HepG2 (cell line): Measurements from ENCODE around the gene INTS15. TPM values are rescaled to one million over a fixed set of nuclear protein-coding genes. Genes with fewer than 3 reads are reported as not detected.
A peak's percentile ranks its signal among the peaks of the same experiment; 100 is the strongest.

Source experiments
- ATF2 ChIP-seq: sonication (generic); formaldehyde crosslinking; IDR thresholded peaks from 2 replicates; pipeline ENCODE4 v1.4.0; 2020; ENCODE audit warnings: missing genetic modification reagents
- FOSL1 ChIP-seq: sonication (generic); formaldehyde crosslinking; IDR thresholded peaks from 2 replicates; pipeline ENCODE4 v1.9.0; 2021; ENCODE audit warnings: missing genetic modification reagents, borderline replicate concordance
- GLMP ChIP-seq: sonication (generic); formaldehyde crosslinking; IDR thresholded peaks from 2 replicates; pipeline ENCODE4 v1.9.0; 2021; ENCODE audit warnings: missing genetic modification reagents, mild to moderate bottlenecking, borderline replicate concordance
- GMEB1 ChIP-seq: sonication (generic); formaldehyde crosslinking; IDR thresholded peaks from 2 replicates; pipeline ENCODE4 v1.5.1; 2020; ENCODE audit warnings: missing genetic modification reagents, mild to moderate bottlenecking, borderline replicate concordance
- HIVEP1 ChIP-seq: sonication (generic); formaldehyde crosslinking; IDR thresholded peaks from 2 replicates; pipeline ENCODE4 v1.4.0; 2020; ENCODE audit warnings: mild to moderate bottlenecking, missing genetic modification reagents
- NCOA2 ChIP-seq: sonication (generic); formaldehyde crosslinking; IDR thresholded peaks from 2 replicates; pipeline ENCODE4 v1.8.0; 2022; ENCODE audit warnings: inconsistent platforms
- PHF21A ChIP-seq: sonication (generic); formaldehyde crosslinking; IDR thresholded peaks from 2 replicates; pipeline ENCODE4 v1.5.0; 2020; ENCODE audit warnings: mild to moderate bottlenecking, missing genetic modification reagents
- PLRG1 ChIP-seq: fragments of 450-650 bp; conservative IDR thresholded peaks from 2 replicates; pipeline ENCODE4 v1.6.1; 2016
- RAD21 ChIP-seq: fragments of 450-650 bp; formaldehyde crosslinking; IDR thresholded peaks from 2 replicates; pipeline ENCODE4 v1.5.0; 2020; ENCODE audit warnings: mild to moderate bottlenecking
- RBM39 ChIP-seq: fragments of 200-400 bp; formaldehyde crosslinking; IDR thresholded peaks from one replicate; pipeline ENCODE4 v1.6.1; 2018; ENCODE audit warnings: antibody characterized with exemption, mild to moderate bottlenecking, low read depth, low read length; ENCODE audit not compliant: poor library complexity, severe bottlenecking
- SETDB1 ChIP-seq: sonication (generic); formaldehyde crosslinking; IDR thresholded peaks from 2 replicates; pipeline ENCODE4 v1.5.1; 2020; ENCODE audit warnings: missing genetic modification reagents, mild to moderate bottlenecking, borderline replicate concordance
- SIN3B ChIP-seq: fragments of 150-350 bp; IDR thresholded peaks from 2 replicates; pipeline ENCODE4 v1.6.1; 2014; ENCODE audit warnings: low read length
- SRSF4 ChIP-seq: fragments of 200-400 bp; formaldehyde crosslinking; IDR thresholded peaks from one replicate; pipeline ENCODE4 v1.6.1; 2018; ENCODE audit warnings: mild to moderate bottlenecking, low read depth, low read length, moderate library complexity; ENCODE audit not compliant: poor library complexity, severe bottlenecking
- STAG1 ChIP-seq: sonication (generic); formaldehyde crosslinking; IDR thresholded peaks from 2 replicates; pipeline ENCODE4 v1.4.0; 2020; ENCODE audit warnings: missing genetic modification reagents
- TEAD3 ChIP-seq: optimal IDR thresholded peaks from 2 replicates; pipeline ENCODE3; 2016; ENCODE audit warnings: borderline replicate concordance
- XRCC5 ChIP-seq: fragments of 200-400 bp; formaldehyde crosslinking; optimal IDR thresholded peaks from 2 replicates; pipeline ENCODE3; 2017; ENCODE audit warnings: mild to moderate bottlenecking, low read length
- ZEB1 ChIP-seq: IDR thresholded peaks from 2 replicates; pipeline ENCODE4 v1.6.1; 2012; ENCODE audit warnings: mild to moderate bottlenecking, low read depth, inconsistent platforms; ENCODE audit not compliant: insufficient replicate concordance
- ZMYM2 ChIP-seq: sonication (generic); formaldehyde crosslinking; IDR thresholded peaks from 2 replicates; pipeline ENCODE4 v1.8.0; 2022; ENCODE audit warnings: mild to moderate bottlenecking, missing genetic modification reagents
- ZNF121 ChIP-seq: sonication (generic); formaldehyde crosslinking; IDR thresholded peaks from 2 replicates; pipeline ENCODE4 v1.5.0; 2020; ENCODE audit warnings: mild to moderate bottlenecking, missing genetic modification reagents
- ZNF644 ChIP-seq: IDR thresholded peaks from 2 replicates; pipeline ENCODE4 v1.6.1; 2016; ENCODE audit warnings: low read depth
- ZNF678 ChIP-seq: sonication (generic); formaldehyde crosslinking; IDR thresholded peaks from 2 replicates; pipeline ENCODE4 v1.4.0; 2020; ENCODE audit warnings: mild to moderate bottlenecking, missing genetic modification reagents
- ZNF7 ChIP-seq: IDR thresholded peaks from 2 replicates; pipeline ENCODE4 v1.6.1; 2016; ENCODE audit warnings: missing biosample characterization, missing genetic modification reagents
- ZNF780A ChIP-seq: sonication (generic); formaldehyde crosslinking; IDR thresholded peaks from 2 replicates; pipeline ENCODE4 v1.8.0; 2022; ENCODE audit warnings: mild to moderate bottlenecking, missing genetic modification reagents, moderate library complexity
- ZNF800 ChIP-seq: sonication (generic); formaldehyde crosslinking; IDR thresholded peaks from 2 replicates; pipeline ENCODE4 v1.4.0; 2020; ENCODE audit warnings: missing genetic modification reagents
- ZNF883 ChIP-seq: sonication (generic); formaldehyde crosslinking; IDR thresholded peaks from 2 replicates; pipeline ENCODE4 v1.5.1; 2020; ENCODE audit warnings: mild to moderate bottlenecking, missing genetic modification reagents; ENCODE audit errors: not compliant biosample characterization
- ZNF891 ChIP-seq: sonication (generic); formaldehyde crosslinking; IDR thresholded peaks from 2 replicates; pipeline ENCODE4 v1.5.0; 2020; ENCODE audit warnings: mild to moderate bottlenecking, missing genetic modification reagents
- polyA plus RNA-seq, 8 experiments: library from polyadenylated mRNA; depleted of rRNA in 3 of 8; stranded (reverse) in 7 of 8; unstranded in 1 of 8; fragments of >200 nt; fragmentation: Illumina TruSeq in 4 of 8; extraction: Trizol in 4 of 8; gene quantifications; 2 replicates each; pipeline versions ENCODE4 v1.2.1 to v1.2.3, GENCODE V29; 2011 to 2016; ENCODE audit warnings: low read depth in 4 of 8, missing spikeins in 1 of 8, mixed read lengths in 1 of 8; ENCODE audit not compliant: insufficient read depth in 1 of 8
- total RNA-seq, 5 experiments: library from RNA; depleted of rRNA; stranded (reverse); fragments of >200 nt; fragmentation: Illumina TruSeq; extraction: Trizol; gene quantifications; 2 replicates each; pipeline ENCODE4 v1.2.3, GENCODE V29; 2016; ENCODE audit warnings: low read depth in 1 of 5

Gene INTS15
- total and polyA plus RNA-seq, 2 of the 13 experiments (the other 11 are each of a cell fraction or from before 2014, with no cell fraction given) = 16.3 to 25.7 TPM

- TF ChIP-seq STAG1 (peak; percentile 57), PLRG1 (no peak), GMEB1 (no peak), ZEB1 (peak; percentile 86), ZNF780A (CRISPR knock-in tag) (no peak), ATF2 (CRISPR knock-in tag) (no peak), XRCC5 (peak; percentile 44), RAD21 (0 out of 2 replicates have a peak, but pooled peaks have one; percentile 9), HIVEP1 (CRISPR knock-in tag) (no peak), GLMP (CRISPR knock-in tag) (no peak), ZNF121 (CRISPR knock-in tag) (no peak), ZMYM2 (CRISPR knock-in tag) (no peak), TEAD3 (CRISPR knock-in tag) (peak; percentile 23), FOSL1 (CRISPR knock-in tag) (no peak), ZNF644 (CRISPR knock-in tag) (no peak), ZNF800 (no peak), RBM39 (no peak), SRSF4 (no peak), ZNF7 (CRISPR knock-in tag) (no peak), ZNF883 (no peak), SETDB1 (CRISPR knock-in tag) (no peak), SIN3B (no peak), PHF21A (CRISPR knock-in tag) (no peak), ZNF678 (no peak), NCOA2 (CRISPR knock-in tag) (no peak), ZNF891 (CRISPR knock-in tag) (0 out of 2 replicates have a peak, but pooled peaks have one; percentile 30)
Observed at GRCh38 chr7:6556196-6556595, 33.6 kb upstream of the INTS15 start (continued).
